Measurements from ENCODE around the gene UBXN10. TPM values are rescaled to one million over a fixed set of nuclear protein-coding genes. Genes with fewer than 3 reads are reported as not detected.

The UBXN10 gene
- total and polyA plus RNA-seq, 2 of the 8 experiments (the other 6 are each of a cell fraction or from before 2014, with no cell fraction given): 0.43 to 0.68 TPM

DNA sequence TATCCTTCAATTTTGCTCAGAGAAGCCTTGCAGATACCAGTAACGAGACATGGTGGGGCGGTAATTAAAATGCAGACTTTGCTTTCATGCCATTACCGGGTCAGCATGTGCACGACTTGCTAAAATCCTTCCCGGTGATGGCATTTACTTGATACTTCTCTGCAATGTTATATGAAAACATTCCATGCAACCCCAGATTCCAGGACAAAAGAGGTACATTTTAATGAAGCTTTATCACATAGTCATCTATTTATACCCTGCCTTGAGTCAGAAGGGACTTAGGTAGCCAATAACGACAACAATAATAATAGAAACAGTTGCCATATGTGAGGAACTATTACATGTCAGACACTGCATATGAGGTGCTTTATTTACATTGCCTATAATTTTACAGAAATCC is 29.8 kb downstream of the UBXN10 start:
- Histone ChIP-seq H3K18ac (ENCODE audit: extremely low read depth, low read length) (no peak overlapping the region), H3K9ac (replicated peaks in 1 of 4; ENCODE audit: extremely low read depth in 1 of 4, low read depth in 3 of 4, low read length in 3 of 4) (no peak overlapping the region), H2AK5ac (ENCODE audit: low read depth, low read length) (no peak overlapping the region), H3K36me3 (ENCODE audit: control insufficient read depth in 2 of 4, insufficient read depth in 4 of 4, low read length in 3 of 4) (no peaks in the 10 kb centered on the region), H3K23me2 (ENCODE audit: low read depth, low read length) (no peaks in the 10 kb centered on the region), H2AFZ (ENCODE audit: low read length) (no peak overlapping the region), H3K4me3 (ENCODE audit: extremely low read depth in 1 of 4, insufficient read depth in 2 of 4, low read depth in 3 of 4, low read length in 4 of 4) (no peak overlapping the region), H2BK15ac (ENCODE audit: low read length) (no peak overlapping the region), H2BK12ac (ENCODE audit: low read depth, low read length) (no peak overlapping the region), H2BK20ac (ENCODE audit: low read length) (no peak overlapping the region), H3K9me3 (ENCODE audit: insufficient read depth in 2 of 2, low read depth in 1 of 2, low read length in 1 of 2) (no peaks in the 10 kb centered on the region), H3K4ac (replicated peaks; ENCODE audit: insufficient read length, low read depth, low read length) (no peak overlapping the region), H3K56ac (replicated peaks; ENCODE audit: insufficient read length, low read depth, low read length) (no peak overlapping the region), H3K27ac (ENCODE audit: low read depth, low read length) (no peak overlapping the region), H3K27me3 (replicated peaks in 1 of 4; ENCODE audit: control insufficient read depth in 3 of 4, extremely low read depth in 1 of 4, insufficient read depth in 3 of 4, low read length in 3 of 4) (no peaks in the 10 kb centered on the region; a peak in 1 of 7 replicates), H2BK5ac (ENCODE audit: low read depth, low read length) (no peak overlapping the region), H3K14ac (ENCODE audit: insufficient read length) (no peak overlapping the region), H4K20me1 (replicated peaks in 1 of 2; ENCODE audit: control insufficient read depth in 1 of 2, insufficient read depth in 2 of 2, low read length in 2 of 2) (no peaks in the 10 kb centered on the region), H4K91ac (replicated peaks; ENCODE audit: insufficient read length, low read length) (no peak overlapping the region), H3K4me1 (replicated peaks in 1 of 4; ENCODE audit: control insufficient read depth in 3 of 4, insufficient read depth in 4 of 4, low read length in 3 of 4) (peaks cover 0 to 4% (median 2%) of the 10 kb centered on the region in 4 experiments; a peak in 3 of 7 replicates), H3K79me2 (ENCODE audit: control insufficient read depth in 1 of 2, insufficient read depth in 2 of 2, low read length in 2 of 2) (no peaks in the 10 kb centered on the region), H3K4me2 (ENCODE audit: insufficient read depth in 1 of 2, low read depth in 2 of 2, low read length in 2 of 2) (no peak overlapping the region), H4K8ac (ENCODE audit: extremely low read depth, insufficient read depth, low read length) (no peak overlapping the region), H2BK120ac (replicated peaks; ENCODE audit: low read depth, low read length) (no peak overlapping the region), H3K79me1 (ENCODE audit: low read depth, low read length) (no peaks in the 10 kb centered on the region), H3K23ac (ENCODE audit: insufficient read length) (no peak overlapping the region), H4K5ac (ENCODE audit: insufficient read length, low read depth, low read length) (no peak overlapping the region)
- POLR2A ChIA-PET (ENCODE audit: partially characterized antibody): no interaction called here
- no peak for DNase-seq (ENCODE audit: low read depth in 1 of 2, low spot score in 2 of 2)
- FAIRE-seq: no peak
- 92% methylated on average over 6 of the region's 6 CpGs; no CpG with 5 or more reads in 1 of the 2 experiments for WGBS, 2 experiments (ENCODE audit: extremely low coverage in 1 of 2, insufficient coverage in 1 of 2, insufficient read length in 1 of 2, insufficient replicate concordance in 2 of 2, low coverage in 1 of 2, low lambda C conversion rate in 2 of 2, missing lambda C conversion rate in 1 of 2)
- CTCF ChIA-PET (ENCODE audit: partially characterized antibody): interaction anchor here (0.8 to 4.6 kb wide), 19 partner anchors 12 to 279 kb away, joined by 3 to 32 read pairs (median 7); partner anchors contain the start of gene VWA5B1
- TF ChIP-seq TCF12 (IDR thresholded peaks at IDR 0.05; ENCODE audit: low read depth, low read length) (no peak), RNF2 (IDR thresholded peaks at IDR 0.05; ENCODE audit: borderline replicate concordance, low read depth, low read length, missing control alignments, poor library complexity, severe bottlenecking) (no peak), SIX5 (IDR thresholded peaks at IDR 0.05; ENCODE audit: low read depth, low read length) (no peak), SIRT6 (IDR thresholded peaks at IDR 0.05; ENCODE audit: low read length) (no peak), RXRA (IDR thresholded peaks at IDR 0.05; ENCODE audit: insufficient read depth, low read depth, low read length) (no peak), PHF8 (conservative IDR thresholded peaks at IDR 0.05; ENCODE audit: low read depth, low read length) (no peak), KDM1A (IDR thresholded peaks at IDR 0.05; ENCODE audit: borderline replicate concordance, low read length) (no peak)
